Stimulated activated CD8-positive, alpha-beta memory T cell treated with anti-CD3 and anti-CD28 coated beads, Interleukin-15, amount 100 ng/mL, for 4 hours (primary cell): ENCODE data around the gene TLX1.
"Not testable (repeated sequence)": the region's sequence is repeated elsewhere in the genome, so short reads cannot be mapped to it uniquely, and the experiment has no call there.

ENCODE experiments used
- DNase-seq, 2 donors: peaks; one replicate each; pipeline ENCODE4 v3.0.0-alpha.2; 2020; ENCODE audit warnings: low read depth in 2 of 2

The TLX1 gene

DNA sequence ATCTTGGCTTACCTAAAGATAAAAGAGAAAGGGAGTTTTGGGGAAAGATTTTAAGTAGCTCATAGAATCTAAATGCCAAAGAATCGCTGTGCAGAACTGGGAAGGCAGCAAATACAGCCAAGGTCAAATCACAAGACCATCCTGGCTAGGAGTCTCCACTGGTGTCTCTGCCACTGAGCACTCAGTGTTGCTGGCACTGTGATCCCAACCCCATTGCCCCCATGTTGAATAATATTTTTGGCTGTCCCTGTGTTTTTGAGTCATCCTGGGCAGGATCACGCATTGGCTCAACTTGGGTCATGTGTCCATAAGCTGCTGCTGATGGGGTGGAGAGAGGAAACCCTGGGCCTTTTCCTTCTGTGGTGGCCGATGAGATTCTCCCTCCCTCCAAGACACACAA is 21.2 kb downstream of the TLX1 start:
- no peak for DNase-seq

DNA sequence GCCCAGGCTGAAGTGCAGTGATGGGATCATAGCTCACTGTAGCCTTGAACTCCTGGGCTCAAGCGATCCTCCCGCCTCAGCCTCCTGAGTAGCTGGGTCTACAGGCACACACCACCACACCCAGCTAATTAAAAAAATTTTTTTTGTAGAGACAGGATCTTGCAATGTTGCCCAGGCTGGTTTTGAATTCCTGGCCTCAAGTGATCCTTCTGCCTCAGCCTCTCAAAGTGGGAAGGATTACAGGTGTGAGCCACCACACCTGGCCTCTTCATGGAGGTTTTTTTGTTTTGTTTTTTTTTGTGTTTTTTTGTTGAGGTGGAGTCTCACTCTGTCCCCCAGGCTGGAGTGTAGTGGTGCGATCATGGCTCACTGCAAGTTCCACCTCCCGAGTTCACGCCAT is 23.4 kb downstream of the TLX1 start:
- not testable (repeated sequence) for DNase-seq

DNA sequence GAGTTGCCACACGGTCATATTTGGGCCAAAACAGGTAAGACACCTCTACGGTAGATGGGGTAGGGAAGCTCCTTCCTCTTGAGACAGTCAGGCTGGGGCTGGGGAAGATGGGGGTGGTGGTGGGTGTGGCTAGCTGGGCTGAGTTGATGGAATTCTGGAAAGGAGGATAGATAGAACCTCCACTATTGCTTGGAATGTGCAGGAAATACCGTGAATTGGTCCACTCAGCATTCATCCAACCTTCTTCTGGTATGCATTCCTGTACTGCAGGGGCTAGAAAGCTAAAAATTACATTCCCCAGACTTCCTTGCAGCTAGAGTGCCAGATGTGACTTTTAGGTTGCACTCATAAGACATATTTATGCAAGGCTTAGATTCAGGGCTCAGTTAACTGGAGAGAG is 24.8 kb downstream of the TLX1 start:
- DNase-seq = no peak

DNA sequence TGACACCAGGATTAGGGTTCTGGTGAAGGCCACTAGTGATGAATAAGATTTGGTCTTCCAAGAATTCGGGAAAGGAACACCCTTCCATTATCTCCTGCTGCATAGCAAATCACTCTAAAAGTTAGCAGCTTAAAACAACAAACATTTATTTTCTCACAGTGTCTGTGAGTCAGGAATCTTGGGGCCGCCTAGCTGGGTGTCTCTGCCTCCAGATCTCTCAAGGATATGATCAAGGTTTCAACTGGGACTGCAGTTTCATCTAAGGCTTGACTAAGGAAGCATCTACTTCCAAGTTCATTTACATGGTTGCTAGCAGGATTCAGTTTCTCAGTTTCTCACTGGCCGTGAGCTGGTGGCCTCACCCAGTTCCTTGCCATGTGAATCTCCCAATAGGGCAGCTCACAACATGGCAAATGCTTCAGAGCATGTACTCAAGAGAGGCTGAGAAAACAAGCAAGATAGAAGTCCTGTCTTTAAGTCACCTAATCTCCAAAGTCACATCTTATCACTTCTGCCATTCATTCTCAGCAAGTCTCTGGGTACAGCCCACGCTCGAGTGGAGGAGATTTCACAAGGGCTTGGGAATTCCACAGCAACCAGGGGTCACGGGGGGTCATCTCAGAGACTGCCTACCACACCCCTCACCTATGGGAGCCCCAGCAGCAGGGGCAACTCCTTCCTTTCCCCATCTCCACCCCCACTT is 26.8 kb downstream of the TLX1 start:
- DNase-seq = no peak

DNA sequence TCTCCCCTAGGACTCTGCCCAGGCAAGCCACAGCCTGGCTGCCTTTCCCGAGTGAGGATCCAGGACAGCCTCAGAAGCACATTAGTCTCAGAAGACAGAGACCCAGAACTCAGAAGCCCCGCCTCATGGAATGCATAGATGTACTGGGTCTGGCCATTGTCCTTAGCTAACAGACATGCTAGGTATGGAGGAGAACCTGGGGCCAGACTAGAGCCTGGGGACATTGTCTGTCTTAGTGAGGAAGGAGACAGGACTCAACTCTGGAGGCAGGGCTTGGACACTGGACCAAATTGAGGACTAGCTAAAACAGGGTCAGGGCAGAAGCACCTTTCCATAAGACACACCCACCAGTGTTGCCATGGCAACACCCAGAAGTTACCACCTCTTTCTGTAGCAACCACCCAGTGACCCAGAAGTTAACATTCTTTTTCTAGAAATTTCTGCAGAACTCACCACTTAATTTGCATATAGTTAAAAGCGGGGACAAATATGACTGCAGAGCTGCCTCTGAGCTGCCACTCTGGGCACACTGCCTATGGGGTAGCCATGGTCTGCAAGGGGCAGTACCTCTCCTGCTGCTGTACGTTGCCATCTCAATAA is 27.5 kb downstream of the TLX1 start:
- DNase-seq = no peak

DNA sequence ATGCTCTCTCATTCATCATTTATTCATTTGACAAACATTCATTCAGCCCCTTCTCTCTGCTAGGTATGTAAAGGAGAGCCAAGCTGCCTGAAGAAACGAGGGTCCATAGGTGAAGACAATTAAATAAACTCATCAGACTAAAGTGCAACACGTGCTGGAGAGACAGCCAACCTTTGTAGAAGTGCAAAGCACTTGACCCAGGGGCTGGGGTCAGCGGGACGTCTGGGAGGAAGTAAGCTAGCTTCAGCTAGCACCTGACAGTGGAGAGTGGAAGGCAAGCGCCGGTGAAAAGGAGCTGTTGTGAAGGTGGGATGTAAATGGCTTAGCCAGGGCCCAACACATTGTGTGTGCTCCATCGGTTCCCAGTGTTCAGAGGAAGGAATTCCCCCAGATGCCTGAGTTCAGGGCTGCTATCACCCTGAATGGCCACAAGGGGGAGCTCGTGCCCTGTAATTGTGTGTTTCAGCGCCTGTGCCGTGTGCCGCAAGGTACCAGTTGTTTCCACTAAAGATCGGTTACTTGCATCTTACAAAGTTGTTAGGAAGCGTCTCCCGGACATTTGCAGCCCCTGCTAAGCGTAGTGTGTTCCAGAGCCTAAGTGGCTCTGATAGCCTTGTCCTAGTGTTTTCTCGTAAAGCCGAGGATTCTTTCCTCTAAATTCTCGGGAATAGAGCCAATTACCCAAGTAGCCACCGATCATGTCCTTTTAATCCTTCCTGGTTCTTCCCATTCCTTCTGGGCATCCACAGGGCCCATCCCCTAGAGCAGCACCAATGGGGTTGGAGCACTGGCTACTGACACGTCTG is 30.6 kb downstream of the TLX1 start:
- peak; percentile 27 to 46 for DNase-seq

DNA sequence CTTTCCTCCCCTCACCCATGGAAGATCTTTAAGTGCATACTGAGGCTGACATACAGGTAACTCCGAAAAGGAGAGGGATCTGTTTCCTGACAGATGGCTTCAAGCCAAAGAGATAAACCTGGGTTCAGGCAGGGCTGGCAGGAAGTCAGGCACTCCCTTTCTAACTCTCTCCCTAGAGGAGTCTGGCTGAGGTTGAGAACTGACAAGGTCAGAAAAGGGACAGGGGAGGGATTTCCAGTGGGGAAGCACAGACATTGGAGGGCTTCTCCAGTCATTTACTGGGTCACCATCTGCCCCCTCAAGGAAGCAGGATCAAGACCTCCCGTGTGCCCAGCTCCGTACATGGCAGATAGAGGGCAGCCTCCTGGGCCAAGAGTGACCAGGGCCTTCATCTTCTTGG is 31.6 kb downstream of the TLX1 start:
- no peak for DNase-seq

DNA sequence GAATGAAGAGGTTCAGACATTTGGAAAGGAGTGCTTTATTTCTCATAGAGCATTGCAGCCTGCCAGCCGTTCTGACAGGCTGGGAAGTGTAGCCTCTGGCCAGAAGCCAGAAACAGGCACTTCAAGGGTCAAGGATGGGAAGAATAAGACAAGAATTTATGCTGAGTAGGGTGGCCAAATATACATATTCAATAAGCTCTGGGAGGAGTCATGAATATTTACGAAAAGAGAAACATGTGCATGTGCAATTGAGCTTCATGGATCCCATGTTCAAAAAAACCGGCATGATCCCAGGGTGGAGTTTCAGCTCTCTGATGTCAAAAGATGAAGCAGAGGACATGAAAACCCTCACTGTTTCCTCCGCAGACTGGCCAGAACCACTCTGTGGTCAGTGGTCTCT is 32.9 kb downstream of the TLX1 start:
- no peak for DNase-seq

DNA sequence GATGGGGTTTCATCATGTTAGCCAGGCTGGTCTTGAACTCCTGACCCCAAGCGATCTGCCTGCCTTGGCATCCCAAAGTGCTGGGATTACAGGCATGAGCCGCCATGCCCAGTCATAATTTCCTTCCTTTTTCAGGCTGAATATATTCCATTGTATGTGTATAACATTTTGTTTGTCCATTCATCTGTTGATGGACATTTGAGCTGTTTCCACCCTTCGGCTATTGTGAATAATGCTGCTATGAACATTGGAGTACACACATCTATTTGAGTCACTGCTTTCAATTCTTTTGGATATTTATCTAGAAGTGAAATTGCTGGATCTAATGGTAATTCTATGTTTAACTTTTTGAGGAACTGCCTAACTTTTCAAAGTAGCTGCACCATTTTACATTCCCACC is 34.6 kb downstream of the TLX1 start:
- no peak for DNase-seq

DNA sequence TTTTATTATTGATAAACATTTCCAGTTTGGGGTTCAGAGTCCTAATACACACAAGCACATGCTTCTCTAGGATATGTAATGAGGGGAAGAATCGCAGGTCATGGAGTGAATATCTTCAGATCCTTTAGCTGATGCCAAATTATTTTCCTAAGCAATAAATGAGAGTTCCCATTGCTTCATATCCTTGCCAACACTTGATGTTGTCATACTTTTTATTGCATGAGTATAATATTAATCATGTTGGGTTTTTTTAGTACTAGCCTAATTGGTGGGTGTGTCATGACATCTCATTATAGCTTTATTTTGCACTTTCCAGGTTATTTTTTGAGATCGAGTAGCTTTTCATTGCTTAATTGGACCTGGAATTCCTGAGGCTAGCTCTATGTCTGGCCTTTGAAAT is 35.3 kb downstream of the TLX1 start:
- DNase-seq = no peak

DNA sequence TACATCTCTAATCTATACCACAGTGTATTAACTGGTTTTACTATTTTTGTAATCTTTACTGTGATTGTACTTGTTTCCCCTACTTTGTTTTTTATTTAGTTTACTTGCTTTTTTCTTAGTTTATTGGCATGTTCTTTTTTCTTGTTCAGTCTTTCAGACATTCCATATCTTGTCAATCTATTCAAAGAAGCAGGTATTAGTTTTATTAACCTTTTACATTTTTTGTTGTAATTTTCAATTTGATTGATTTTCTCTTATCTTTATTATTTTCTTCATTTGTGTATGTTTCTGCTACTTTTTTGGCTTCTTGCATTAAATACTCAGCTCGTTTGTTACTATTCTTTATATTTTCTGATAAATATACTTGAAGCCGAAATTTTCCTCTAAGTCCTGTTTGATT is 41.6 kb downstream of the TLX1 start:
- DNase-seq = no peak

DNA sequence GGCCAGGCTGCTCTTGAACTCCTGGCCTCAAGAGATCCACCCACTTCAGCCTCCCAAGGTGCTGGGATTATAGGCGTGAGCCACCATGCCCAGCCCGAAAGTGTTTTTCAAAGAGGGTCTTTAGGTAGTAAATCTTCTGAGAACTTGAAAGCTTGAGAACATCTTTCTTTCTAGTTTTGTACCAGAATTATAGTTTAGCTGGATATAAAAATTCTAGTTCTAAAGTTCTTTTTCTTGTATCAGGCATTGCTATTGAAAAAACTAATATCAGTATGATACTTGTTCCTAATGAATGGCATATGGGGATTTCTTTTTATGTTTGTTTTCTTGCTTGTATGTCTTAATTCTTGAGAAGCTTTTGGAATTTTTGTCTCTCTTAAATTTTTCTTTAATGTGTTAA is 43.2 kb downstream of the TLX1 start:
- DNase-seq = no peak

DNA sequence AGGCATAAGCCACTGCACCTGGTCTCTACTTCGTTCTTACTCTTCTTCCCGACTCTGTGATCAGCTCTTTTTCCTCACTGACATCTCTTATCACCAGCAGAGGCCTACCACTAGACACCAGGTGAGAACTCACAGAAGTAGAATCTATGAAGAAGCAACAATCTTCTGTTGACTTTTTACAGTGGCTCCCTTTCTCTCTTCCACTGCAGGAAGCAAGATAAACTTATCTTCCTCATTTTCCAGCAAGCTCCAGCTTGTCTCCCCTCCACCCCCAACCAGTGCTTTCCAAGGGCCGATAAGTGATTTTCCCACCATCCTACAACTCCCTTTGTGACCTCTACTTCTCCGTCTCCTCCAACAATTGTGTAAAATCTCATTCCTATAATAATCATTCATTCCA is 45.5 kb downstream of the TLX1 start:
- no peak for DNase-seq

DNA sequence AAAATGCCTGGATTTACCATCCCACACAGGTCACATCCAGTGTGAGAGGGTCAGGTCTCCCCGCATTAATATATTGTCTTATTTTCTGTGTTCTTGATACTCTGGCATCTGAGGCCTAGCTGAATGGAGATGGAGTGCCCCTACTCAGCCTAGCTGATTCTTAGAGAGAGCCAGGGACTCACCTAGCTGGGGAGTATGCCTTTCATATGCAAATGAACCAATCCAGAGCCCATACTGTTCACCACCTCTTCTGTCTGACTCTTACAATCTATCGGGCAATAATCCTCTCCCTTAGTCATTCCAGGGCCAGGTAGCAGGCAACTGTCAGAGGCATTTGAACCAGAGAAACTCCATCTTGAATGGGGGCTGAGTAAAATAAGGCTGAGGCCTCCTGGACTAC is 51.8 kb downstream of the TLX1 start:
- DNase-seq = no peak

DNA sequence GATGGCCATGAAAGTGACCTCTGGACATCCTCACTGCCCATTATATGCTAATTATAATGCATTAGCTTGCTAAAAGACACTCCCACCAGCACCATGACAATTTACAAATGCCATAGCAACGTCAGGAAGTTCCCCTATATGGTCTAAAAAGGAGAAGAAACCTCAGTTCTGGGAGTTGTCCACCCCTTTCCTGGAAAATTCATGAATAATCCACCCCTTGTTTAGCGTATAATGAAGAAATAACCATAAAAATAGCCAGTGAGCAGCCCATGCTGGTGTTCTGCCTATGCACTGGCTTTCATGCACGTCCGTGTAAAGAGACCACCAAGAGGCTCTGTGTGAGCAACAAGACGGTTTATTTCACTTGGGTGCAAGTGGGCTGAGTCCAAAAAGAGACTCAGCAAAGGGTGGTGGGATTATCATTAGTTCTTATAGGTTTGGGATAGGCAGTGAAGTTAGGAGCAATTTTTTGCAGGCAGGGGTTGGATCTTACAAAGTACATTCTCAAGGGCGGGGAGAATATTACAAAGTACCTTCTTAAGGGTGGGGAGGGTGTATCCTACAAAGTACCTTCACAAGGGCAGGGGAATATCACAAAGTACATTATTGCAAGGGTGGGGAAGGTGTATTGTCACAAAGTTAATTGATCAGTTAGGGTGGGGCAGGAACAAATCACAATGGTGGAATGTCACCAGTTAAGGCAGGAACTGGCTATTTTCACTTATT is 52.5 kb downstream of the TLX1 start:
- DNase-seq = no peak
